ENCODE measurements around the gene PTMS.
A peak's percentile ranks its signal among the peaks of the same experiment; 100 is the strongest.

Gene PTMS

GRCh38 chr12:6772726-6773589, 6.8 kb downstream of the PTMS start:
- no peak for DNase-seq

- no peak for DNase-seq
These were observed 7.6 kb downstream of the PTMS start for GRCh38 chr12:6773590-6774351.

GRCh38 chr12:6774499-6775062, 8.4 kb downstream of the PTMS start:
- DNase-seq: no peak

- DNase-seq: no peak
These were observed 9.3 kb downstream of the PTMS start for GRCh38 chr12:6775185-6776174.

- no peak for DNase-seq
These were observed 11.2 kb downstream of the PTMS start for GRCh38 chr12:6777386-6777785.

GRCh38 chr12:6778217-6778573, 12.0 kb downstream of the PTMS start:
- DNase-seq: no peak

- peak; percentile 86 for DNase-seq
These were observed 12.7 kb downstream of the PTMS start for GRCh38 chr12:6778574-6779550.

- DNase-seq: no peak
These were observed 13.7 kb downstream of the PTMS start for GRCh38 chr12:6779708-6780432.

- no peak for DNase-seq
These were observed 14.4 kb downstream of the PTMS start for GRCh38 chr12:6780573-6780972.

- DNase-seq: no peak
These were observed 16.0 kb downstream of the PTMS start for GRCh38 chr12:6782119-6782518.

GRCh38 chr12:6782850-6783566, 16.8 kb downstream of the PTMS start:
- DNase-seq: no peak

GRCh38 chr12:6783828-6784227, 17.7 kb downstream of the PTMS start:
- no peak for DNase-seq

GRCh38 chr12:6784296-6784695, 18.1 kb downstream of the PTMS start:
- no peak for DNase-seq

GRCh38 chr12:6784761-6785160, 18.6 kb downstream of the PTMS start:
- no peak for DNase-seq

GRCh38 chr12:6786416-6787094, 20.4 kb downstream of the PTMS start:
- DNase-seq: no peak

- DNase-seq: no peak
These were observed 21.1 kb downstream of the PTMS start for GRCh38 chr12:6787309-6787708.

GRCh38 chr12:6788972-6789924, 23.1 kb downstream of the PTMS start, which contains the start of gene CD4:
TSS of gene CD4 (plus strand) at chr12:6789528. CDS start at chr12:6800139, 10,611 bp downstream.
- DNase-seq: no peak
